K562 (cell line): ENCODE results near the gene MAML3.

Experiments used
- C11orf30 ChIP-seq: fragments of 450-650 bp; IDR thresholded peaks from 2 replicates; pipeline ENCODE4 v1.6.1; 2016; ENCODE audit warnings: low read depth, mild to moderate bottlenecking
- MAX ChIP-seq: sonication (generic); formaldehyde crosslinking; IDR thresholded peaks from 2 replicates; pipeline ENCODE4 v1.9.0; 2022; ENCODE audit warnings: mild to moderate bottlenecking, missing genetic modification reagents
- MTA2 ChIP-seq: fragments of 450-650 bp; IDR thresholded peaks from 2 replicates; pipeline ENCODE4 v1.6.1; 2016; ENCODE audit warnings: low read depth
- NFE2 ChIP-seq: IDR thresholded peaks from 2 replicates; pipeline ENCODE4 v1.6.1; 2014; ENCODE audit warnings: antibody characterized with exemption, low read depth
- NR2C1 ChIP-seq, 2 experiments: fragments of 450-650 bp; IDR thresholded peaks; 2 replicates each; pipeline ENCODE4 v1.6.1; 2017; ENCODE audit warnings: mild to moderate bottlenecking in 2 of 2, antibody characterized with exemption in 1 of 2, inconsistent platforms in 1 of 2, missing compliant biosample characterization in 1 of 2, missing genetic modification characterization in 1 of 2
- POLR2A ChIP-seq: fragments of 450-650 bp; conservative IDR thresholded peaks from 2 replicates; pipeline ENCODE4 v1.6.1; 2016
- ZNF121 ChIP-seq: sonication (generic); formaldehyde crosslinking; conservative IDR thresholded peaks from 2 replicates; pipeline ENCODE4 v1.8.0; 2022; ENCODE audit warnings: missing genetic modification reagents
- TF ChIP-seq, protein P1 (sequence below): sonication (generic); formaldehyde crosslinking; IDR thresholded peaks from 2 replicates; pipeline ENCODE4 v1.8.0; 2023; ENCODE audit warnings: mild to moderate bottlenecking, missing genetic modification reagents
- TF ChIP-seq, protein P2 (sequence below): fragments of 450-650 bp; IDR thresholded peaks from 2 replicates; pipeline ENCODE4 v1.6.1; 2016; ENCODE audit warnings: low read depth

DNA sequence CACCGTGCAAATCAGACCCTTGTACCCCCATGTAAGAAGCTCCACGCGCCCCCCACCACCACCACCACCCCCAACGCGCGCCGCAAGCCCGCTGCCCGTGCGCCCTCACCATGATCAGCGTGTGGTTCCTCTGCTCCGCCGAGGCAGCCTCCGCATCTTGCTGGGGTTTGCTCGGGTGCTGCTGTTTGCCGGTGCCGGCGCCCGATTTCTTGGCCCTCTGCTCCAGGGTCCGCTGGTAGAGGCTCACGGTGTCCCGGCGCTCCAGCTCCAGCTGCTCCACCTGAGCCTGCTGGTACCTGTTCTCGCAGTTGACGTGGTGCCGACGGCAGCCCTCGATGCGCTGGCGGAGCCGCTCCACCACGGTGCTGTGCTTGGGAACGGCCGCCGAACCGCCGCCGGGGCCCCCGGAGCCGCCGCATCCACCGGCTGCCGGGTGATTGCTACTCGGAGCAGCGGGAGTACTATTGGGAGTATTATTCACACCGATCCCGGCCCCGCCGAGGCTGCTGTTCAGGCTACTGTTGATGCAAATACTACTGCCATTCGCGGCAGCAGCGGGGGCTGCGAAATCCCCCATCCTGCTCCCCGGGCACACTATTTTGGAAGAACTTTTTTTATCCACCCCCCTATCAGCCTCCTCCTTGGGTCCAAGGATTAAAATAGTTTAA is 1.1 kb downstream of the MAML3 start:
- TF ChIP-seq NR2C1 (IDR thresholded peaks at IDR 0.05) (no peak), NR2C1 (tag; IDR thresholded peaks at IDR 0.05) (no peak), NFE2 (no peak), MAX (no peak), C11orf30 (no peak), MTA2 (no peak), POLR2A (no peak), ZNF121 (CRISPR knock-in tag) (no peak)
- TF ChIP-seq, protein P1, sequence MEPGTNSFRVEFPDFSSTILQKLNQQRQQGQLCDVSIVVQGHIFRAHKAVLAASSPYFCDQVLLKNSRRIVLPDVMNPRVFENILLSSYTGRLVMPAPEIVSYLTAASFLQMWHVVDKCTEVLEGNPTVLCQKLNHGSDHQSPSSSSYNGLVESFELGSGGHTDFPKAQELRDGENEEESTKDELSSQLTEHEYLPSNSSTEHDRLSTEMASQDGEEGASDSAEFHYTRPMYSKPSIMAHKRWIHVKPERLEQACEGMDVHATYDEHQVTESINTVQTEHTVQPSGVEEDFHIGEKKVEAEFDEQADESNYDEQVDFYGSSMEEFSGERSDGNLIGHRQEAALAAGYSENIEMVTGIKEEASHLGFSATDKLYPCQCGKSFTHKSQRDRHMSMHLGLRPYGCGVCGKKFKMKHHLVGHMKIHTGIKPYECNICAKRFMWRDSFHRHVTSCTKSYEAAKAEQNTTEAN (CRISPR knock-in tag): no peak
- TF ChIP-seq, protein P2, sequence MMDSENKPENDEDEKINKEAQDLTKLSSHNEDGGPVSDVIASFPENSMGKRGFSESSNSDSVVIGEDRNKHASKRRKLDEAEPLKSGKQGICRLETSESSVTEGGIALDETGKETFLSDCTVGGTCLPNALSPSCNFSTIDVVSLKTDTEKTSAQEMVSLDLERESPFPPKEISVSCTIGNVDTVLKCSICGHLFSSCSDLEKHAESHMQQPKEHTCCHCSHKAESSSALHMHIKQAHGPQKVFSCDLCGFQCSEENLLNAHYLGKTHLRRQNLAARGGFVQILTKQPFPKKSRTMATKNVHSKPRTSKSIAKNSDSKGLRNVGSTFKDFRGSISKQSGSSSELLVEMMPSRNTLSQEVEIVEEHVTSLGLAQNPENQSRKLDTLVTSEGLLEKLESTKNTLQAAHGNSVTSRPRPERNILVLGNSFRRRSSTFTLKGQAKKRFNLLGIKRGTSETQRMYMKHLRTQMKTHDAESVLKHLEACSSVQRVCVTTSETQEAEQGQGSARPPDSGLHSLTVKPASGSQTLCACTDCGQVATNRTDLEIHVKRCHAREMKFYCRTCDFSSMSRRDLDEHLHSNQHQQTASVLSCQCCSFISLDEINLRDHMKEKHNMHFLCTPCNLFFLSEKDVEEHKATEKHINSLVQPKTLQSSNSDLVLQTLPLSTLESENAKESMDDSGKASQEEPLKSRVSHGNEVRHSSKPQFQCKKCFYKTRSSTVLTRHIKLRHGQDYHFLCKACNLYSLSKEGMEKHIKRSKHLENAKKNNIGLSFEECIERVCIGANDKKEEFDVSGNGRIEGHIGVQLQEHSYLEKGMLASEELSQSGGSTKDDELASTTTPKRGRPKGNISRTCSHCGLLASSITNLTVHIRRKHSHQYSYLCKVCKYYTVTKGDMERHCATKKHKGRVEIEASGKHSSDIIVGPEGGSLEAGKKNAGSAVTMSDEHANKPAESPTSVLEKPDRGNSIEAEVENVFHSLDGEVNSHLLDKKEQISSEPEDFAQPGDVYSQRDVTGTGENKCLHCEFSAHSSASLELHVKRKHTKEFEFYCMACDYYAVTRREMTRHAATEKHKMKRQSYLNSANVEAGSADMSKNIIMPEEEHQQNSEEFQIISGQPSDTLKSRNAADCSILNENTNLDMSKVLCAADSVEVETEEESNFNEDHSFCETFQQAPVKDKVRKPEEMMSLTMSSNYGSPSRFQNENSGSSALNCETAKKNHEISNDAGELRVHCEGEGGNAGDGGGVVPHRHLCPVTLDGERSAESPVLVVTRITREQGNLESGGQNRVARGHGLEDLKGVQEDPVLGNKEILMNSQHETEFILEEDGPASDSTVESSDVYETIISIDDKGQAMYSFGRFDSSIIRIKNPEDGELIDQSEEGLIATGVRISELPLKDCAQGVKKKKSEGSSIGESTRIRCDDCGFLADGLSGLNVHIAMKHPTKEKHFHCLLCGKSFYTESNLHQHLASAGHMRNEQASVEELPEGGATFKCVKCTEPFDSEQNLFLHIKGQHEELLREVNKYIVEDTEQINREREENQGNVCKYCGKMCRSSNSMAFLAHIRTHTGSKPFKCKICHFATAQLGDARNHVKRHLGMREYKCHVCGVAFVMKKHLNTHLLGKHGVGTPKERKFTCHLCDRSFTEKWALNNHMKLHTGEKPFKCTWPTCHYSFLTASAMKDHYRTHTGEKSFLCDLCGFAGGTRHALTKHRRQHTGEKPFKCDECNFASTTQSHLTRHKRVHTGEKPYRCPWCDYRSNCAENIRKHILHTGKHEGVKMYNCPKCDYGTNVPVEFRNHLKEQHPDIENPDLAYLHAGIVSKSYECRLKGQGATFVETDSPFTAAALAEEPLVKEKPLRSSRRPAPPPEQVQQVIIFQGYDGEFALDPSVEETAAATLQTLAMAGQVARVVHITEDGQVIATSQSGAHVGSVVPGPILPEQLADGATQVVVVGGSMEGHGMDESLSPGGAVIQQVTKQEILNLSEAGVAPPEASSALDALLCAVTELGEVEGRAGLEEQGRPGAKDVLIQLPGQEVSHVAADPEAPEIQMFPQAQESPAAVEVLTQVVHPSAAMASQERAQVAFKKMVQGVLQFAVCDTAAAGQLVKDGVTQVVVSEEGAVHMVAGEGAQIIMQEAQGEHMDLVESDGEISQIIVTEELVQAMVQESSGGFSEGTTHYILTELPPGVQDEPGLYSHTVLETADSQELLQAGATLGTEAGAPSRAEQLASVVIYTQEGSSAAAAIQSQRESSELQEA: no peak
